ENCODE data around the gene RSPH1.
A peak's percentile ranks its signal among the peaks of the same experiment; 100 is the strongest.

RSPH1 gene

GRCh38 chr21:42460391-42461184 is 35.4 kb downstream of the RSPH1 start:
- Histone ChIP-seq H3K9me3 (ENCODE audit: low read depth, low read length) (no peaks in the 10 kb centered on the region), H3K9ac (ENCODE audit: insufficient read length) (no peak overlapping the region), H3K27ac (no peak overlapping the region), H3K36me3 (ENCODE audit: insufficient read depth, low read length) (no peaks in the 10 kb centered on the region), H3K4me3 (no peak overlapping the region)
- TF ChIP-seq FOXP2 (optimal IDR thresholded peaks at IDR 0.05; ENCODE audit: control extremely low read depth, extremely low read length, insufficient read depth) (no peak), EZH2 (IDR thresholded peaks at IDR 0.05) (no peak), POLR2AphosphoS5 (IDR thresholded peaks at IDR 0.05; ENCODE audit: borderline replicate concordance, low read depth, low read length) (no peak)
- DNase-seq (ENCODE audit: low read depth, low spot score): no peak

- Histone ChIP-seq H3K9me3 (ENCODE audit: low read depth, low read length) (no peaks in the 10 kb centered on the region), H3K36me3 (ENCODE audit: insufficient read depth, low read length) (no peaks in the 10 kb centered on the region), H3K4me3 (no peak overlapping the region), H3K27ac (no peak overlapping the region), H3K9ac (ENCODE audit: insufficient read length) (no peak overlapping the region)
- no peak for DNase-seq (ENCODE audit: low read depth, low spot score)
- TF ChIP-seq EZH2 (IDR thresholded peaks at IDR 0.05) (no peak), POLR2AphosphoS5 (IDR thresholded peaks at IDR 0.05; ENCODE audit: borderline replicate concordance, low read depth, low read length) (no peak), FOXP2 (optimal IDR thresholded peaks at IDR 0.05; ENCODE audit: control extremely low read depth, extremely low read length, insufficient read depth) (no peak)
These were observed 36.3 kb downstream of the RSPH1 start for GRCh38 chr21:42459546-42460215.

- TF ChIP-seq FOXP2 (optimal IDR thresholded peaks at IDR 0.05; ENCODE audit: control extremely low read depth, extremely low read length, insufficient read depth) (no peak), EZH2 (IDR thresholded peaks at IDR 0.05) (no peak), POLR2AphosphoS5 (IDR thresholded peaks at IDR 0.05; ENCODE audit: borderline replicate concordance, low read depth, low read length) (no peak)
These were observed 37.0 kb downstream of the RSPH1 start for GRCh38 chr21:42459082-42459460.

DNA sequence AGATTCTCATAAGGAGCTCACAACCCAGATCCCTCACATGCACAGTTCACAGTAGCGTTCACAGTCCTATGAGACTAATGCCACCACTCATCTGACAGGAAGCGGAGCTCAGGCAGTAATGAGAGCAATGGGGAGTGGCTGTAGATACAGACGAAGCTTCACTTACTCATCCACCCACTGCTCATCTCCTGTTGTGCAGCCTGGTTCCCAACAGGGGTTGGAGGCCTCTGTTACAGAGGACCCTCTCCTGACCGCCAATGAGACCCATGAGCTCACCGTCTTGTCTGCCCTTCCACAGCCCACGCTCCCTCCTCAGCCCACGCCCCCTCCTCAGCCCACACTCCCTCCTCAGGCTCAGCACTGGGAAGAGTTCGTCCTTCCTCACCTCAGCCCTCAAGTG is 39.6 kb downstream of the RSPH1 start:
- TF ChIP-seq POLR2AphosphoS5 (IDR thresholded peaks at IDR 0.05; ENCODE audit: borderline replicate concordance, low read depth, low read length) (no peak), FOXP2 (optimal IDR thresholded peaks at IDR 0.05; ENCODE audit: control extremely low read depth, extremely low read length, insufficient read depth) (no peak), EZH2 (IDR thresholded peaks at IDR 0.05) (no peak)
- H3K4me3 ChIP-seq: no peak overlapping the region
- DNase-seq (ENCODE audit: low read depth, low spot score): no peak
- no peak overlapping the region for H3K9ac ChIP-seq (ENCODE audit: insufficient read length)
- no peak overlapping the region for H3K27ac ChIP-seq
- no peaks in the 10 kb centered on the region for H3K36me3 ChIP-seq (ENCODE audit: insufficient read depth, low read length)
- no peaks in the 10 kb centered on the region for H3K9me3 ChIP-seq (ENCODE audit: low read depth, low read length)

More at GRCh38 chr21:42459082-42459460, 37.0 kb downstream of the RSPH1 start:
- no peak overlapping the region for H3K4me3 ChIP-seq
- no peak for DNase-seq (ENCODE audit: low read depth, low spot score)
- no peaks in the 10 kb centered on the region for H3K36me3 ChIP-seq (ENCODE audit: insufficient read depth, low read length)
- no peaks in the 10 kb centered on the region for H3K9me3 ChIP-seq (ENCODE audit: low read depth, low read length)
- no peak overlapping the region for H3K9ac ChIP-seq (ENCODE audit: insufficient read length)
- H3K27ac ChIP-seq: no peak overlapping the region

DNA sequence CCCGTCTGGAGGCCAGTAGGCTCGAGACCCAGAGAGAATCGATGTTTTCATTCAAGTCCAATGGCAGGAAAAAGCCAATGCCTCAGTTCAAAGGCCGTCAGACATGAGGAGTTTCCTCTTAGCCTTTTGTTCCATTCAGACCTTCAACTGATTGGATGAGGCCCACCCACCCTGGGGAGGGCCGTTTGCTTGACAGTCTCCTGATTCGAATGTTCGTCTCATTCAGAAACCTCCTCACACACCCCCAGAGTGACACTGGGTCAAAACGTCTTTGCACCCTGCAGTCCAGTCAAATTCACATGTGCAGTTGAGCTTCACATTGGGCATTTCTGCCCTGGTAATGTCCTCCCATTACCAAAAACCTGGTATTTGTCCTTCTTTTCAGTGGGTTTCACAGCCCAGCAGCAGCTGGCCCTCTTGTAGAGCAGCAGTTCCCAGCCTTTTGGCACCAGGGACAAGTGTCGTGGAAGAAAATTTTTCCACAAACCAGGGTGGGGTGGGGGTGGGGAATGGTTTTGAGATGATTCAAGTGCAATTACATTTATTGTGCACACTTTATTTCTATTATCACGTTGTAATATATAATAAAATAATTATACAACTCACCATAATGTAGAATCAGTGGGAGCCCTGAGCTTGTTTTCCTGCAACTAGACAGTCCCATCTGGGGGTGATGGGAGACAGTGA is 40.1 kb downstream of the RSPH1 start:
- Histone ChIP-seq H3K27ac (no peak overlapping the region), H3K4me3 (no peak overlapping the region), H3K9me3 (ENCODE audit: low read depth, low read length) (no peaks in the 10 kb centered on the region), H3K36me3 (ENCODE audit: insufficient read depth, low read length) (no peaks in the 10 kb centered on the region), H3K9ac (ENCODE audit: insufficient read length) (no peak overlapping the region)
- DNase-seq (ENCODE audit: low read depth, low spot score): no peak
- no peak for TF ChIP-seq POLR2AphosphoS5 (IDR thresholded peaks at IDR 0.05; ENCODE audit: borderline replicate concordance, low read depth, low read length)
- TF ChIP-seq FOXP2 (optimal IDR thresholded peaks at IDR 0.05; ENCODE audit: control extremely low read depth, extremely low read length, insufficient read depth): no peak
- TF ChIP-seq EZH2 (IDR thresholded peaks at IDR 0.05): no peak

DNA sequence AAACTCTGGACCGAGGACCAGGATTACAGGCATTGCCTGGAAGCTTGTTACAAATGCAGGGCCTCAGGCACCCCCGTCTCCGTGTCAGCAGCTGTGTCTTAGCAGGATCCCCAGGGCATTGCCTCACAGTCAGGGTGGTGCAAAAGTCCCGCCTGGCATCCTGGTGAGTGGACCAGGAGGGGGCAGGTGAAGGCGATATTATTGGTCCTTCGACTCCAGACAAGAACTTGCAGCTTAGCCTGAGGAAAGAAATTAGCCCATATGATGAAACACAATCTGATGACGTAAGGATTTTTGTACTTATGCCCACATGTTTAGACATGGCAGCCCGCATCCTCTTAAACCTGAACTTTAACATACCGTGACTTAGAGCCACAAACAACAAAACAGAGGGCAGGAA is 40.8 kb downstream of the RSPH1 start:
- TF ChIP-seq POLR2AphosphoS5 (IDR thresholded peaks at IDR 0.05; ENCODE audit: borderline replicate concordance, low read depth, low read length) (no peak), FOXP2 (optimal IDR thresholded peaks at IDR 0.05; ENCODE audit: control extremely low read depth, extremely low read length, insufficient read depth) (no peak), EZH2 (IDR thresholded peaks at IDR 0.05) (no peak)
- Histone ChIP-seq H3K36me3 (ENCODE audit: insufficient read depth, low read length) (no peaks in the 10 kb centered on the region), H3K27ac (no peak overlapping the region; the same call in 1 of the 2 replicates), H3K4me3 (peak overlapping the region; percentile 42), H3K9ac (ENCODE audit: insufficient read length) (peak overlapping the region; percentile 33), H3K9me3 (ENCODE audit: low read depth, low read length) (no peaks in the 10 kb centered on the region)
- no peak for DNase-seq (ENCODE audit: low read depth, low spot score)

DNA sequence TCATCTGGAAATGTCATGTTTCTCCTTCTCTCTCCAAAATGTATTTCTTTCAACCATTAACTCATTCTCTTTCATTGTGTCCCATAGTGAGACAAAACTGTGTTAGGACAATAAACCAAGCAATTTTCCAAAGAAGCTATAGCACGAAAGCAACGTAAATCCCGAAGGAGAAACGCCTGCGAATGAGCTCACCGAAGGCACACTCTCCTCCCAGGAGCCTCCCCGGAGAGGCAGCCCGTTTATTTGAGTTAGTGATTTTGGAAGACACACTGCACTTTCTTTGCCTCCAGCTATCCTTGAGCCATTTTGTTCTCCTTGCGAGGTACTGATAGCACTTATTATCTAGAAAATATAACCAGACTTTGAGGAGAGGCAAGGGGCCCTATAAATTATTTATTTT is 41.2 kb downstream of the RSPH1 start:
- H3K36me3 ChIP-seq (ENCODE audit: insufficient read depth, low read length): no peaks in the 10 kb centered on the region
- no peak for TF ChIP-seq FOXP2 (optimal IDR thresholded peaks at IDR 0.05; ENCODE audit: control extremely low read depth, extremely low read length, insufficient read depth)
- H3K9me3 ChIP-seq (ENCODE audit: low read depth, low read length): no peaks in the 10 kb centered on the region
- peak overlapping the region; percentile 33 for H3K9ac ChIP-seq (ENCODE audit: insufficient read length)
- no peak for DNase-seq (ENCODE audit: low read depth, low spot score)
- H3K4me3 ChIP-seq: peak overlapping the region; percentile 42; the same call in 1 of the 2 replicates
- peak overlapping the region; percentile 50; the same call in 1 of the 2 replicates for H3K27ac ChIP-seq

DNA sequence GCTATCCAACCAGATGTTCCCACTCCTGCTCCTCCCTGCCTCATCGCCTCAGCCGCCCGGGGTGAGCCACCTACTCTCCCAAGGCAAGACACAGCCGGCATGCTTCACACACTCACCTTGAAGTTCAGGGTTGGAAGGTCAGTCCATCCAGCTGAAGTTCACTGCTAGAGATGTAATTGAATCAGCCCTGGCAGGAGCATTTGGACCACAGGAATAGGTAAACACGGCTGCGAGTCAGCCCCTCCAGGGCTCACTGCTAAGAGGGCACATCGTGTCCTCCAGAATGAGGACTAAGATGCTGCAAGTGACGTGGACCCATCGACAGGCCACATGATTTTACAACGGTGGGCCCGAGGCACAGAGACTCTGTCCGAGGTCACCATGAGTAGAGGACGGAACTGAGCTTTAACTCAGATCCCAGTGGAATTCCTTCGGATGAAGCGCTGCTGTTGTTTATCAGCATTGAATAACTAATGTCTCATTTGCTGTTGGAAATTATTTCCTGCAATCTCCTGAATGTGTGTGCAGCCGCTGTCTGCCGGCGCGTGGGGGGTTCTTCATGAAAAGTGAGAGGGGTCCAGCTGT is 41.9 kb downstream of the RSPH1 start:
- Histone ChIP-seq H3K9ac (ENCODE audit: insufficient read length) (no peak overlapping the region), H3K27ac (no peak overlapping the region), H3K9me3 (ENCODE audit: low read depth, low read length) (no peaks in the 10 kb centered on the region), H3K36me3 (ENCODE audit: insufficient read depth, low read length) (no peaks in the 10 kb centered on the region), H3K4me3 (no peak overlapping the region)
- no peak for DNase-seq (ENCODE audit: low read depth, low spot score)
- TF ChIP-seq EZH2 (IDR thresholded peaks at IDR 0.05) (no peak), FOXP2 (optimal IDR thresholded peaks at IDR 0.05; ENCODE audit: control extremely low read depth, extremely low read length, insufficient read depth) (no peak), POLR2AphosphoS5 (IDR thresholded peaks at IDR 0.05; ENCODE audit: borderline replicate concordance, low read depth, low read length) (no peak)
